HL-60 (cell line): ENCODE data around the gene S100G.

ENCODE experiments used
- CTCF ChIP-seq: IDR thresholded peaks from one replicate; pipeline ENCODE4 v1.5.1; 2011; ENCODE audit warnings: low read length, control low read depth, inconsistent platforms; ENCODE audit not compliant: insufficient read depth
- REST ChIP-seq: IDR thresholded peaks from 2 replicates; pipeline ENCODE4 v1.6.1; 2012; ENCODE audit warnings: low read depth; ENCODE audit not compliant: insufficient replicate concordance

- TF ChIP-seq CTCF (no peak), REST (no peak)
These were observed 14.7 kb downstream of the S100G start for GRCh38 chrX:16664626-16665025.
